Measurements from ENCODE around the gene ANXA9.

ANXA9 gene

DNA sequence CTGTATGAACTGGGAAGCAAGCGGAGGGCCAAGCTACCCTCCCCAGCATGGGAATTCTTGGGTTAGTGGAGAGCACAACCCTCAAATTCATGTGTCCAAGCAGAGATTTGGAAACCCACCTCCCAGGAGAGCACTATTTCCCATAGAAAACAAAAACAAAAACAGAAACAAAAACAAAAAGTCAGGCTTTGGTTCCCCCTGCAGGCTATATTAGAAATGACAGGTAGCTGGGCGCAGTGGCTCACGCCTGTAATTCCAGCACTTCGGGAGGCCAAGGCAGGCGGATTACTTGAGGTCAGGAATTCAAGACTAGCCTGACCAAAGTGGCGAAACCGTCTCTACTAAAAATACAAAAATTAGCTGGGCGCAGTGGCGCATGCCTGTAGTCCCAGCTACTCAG is 13.8 kb downstream of the ANXA9 start:
- TF ChIP-seq, protein P1, sequence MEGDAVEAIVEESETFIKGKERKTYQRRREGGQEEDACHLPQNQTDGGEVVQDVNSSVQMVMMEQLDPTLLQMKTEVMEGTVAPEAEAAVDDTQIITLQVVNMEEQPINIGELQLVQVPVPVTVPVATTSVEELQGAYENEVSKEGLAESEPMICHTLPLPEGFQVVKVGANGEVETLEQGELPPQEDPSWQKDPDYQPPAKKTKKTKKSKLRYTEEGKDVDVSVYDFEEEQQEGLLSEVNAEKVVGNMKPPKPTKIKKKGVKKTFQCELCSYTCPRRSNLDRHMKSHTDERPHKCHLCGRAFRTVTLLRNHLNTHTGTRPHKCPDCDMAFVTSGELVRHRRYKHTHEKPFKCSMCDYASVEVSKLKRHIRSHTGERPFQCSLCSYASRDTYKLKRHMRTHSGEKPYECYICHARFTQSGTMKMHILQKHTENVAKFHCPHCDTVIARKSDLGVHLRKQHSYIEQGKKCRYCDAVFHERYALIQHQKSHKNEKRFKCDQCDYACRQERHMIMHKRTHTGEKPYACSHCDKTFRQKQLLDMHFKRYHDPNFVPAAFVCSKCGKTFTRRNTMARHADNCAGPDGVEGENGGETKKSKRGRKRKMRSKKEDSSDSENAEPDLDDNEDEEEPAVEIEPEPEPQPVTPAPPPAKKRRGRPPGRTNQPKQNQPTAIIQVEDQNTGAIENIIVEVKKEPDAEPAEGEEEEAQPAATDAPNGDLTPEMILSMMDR (IDR thresholded peaks at IDR 0.05; ENCODE audit: control insufficient read depth, insufficient read depth, low read depth, low read length, missing control alignments) = peak; percentile 64
- no peak for DNase-seq (ENCODE audit: low read depth)
- no peak overlapping the region for H3K4me3 ChIP-seq (ENCODE audit: control insufficient read depth, low read depth, low read length)

DNA sequence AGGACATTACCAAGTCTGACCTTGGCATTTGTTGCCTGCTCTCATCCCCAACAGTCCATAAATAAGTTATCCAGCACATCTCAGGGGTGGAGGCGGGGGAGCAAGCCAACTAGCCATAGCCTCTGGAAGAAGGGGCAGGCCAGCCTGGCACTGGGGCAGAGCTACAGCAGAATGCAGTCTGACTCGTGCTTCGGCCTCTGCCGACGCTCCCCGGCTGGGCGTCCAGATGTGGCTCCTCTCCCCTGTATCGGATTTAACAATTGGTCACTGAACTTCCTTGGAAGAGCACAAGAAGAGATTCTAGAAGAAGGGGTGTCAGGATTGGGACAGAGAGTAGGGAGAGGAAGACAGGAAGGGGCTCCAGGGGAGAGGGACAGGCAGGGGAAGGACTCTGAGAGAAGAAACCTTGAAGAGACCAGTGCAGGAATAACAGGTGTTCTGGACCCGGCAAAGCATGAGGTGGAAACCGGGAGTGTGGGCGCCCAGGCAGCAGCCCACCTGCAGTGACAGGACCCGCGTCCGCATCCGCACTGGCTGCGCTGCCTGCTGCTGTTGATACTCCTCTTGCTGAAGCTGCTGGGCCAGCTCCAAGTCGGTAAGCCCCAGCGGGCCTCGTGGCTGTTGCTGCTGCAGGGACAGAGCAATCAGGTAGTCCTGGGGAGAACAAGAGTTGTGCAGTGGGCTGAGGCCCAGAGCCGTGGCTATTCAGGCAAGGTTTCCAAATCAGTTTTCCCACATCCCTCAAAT is 15.2 kb downstream of the ANXA9 start:
- DNase-seq (ENCODE audit: low read depth) = no peak
- H3K4me3 ChIP-seq (ENCODE audit: control insufficient read depth, low read depth, low read length) = no peak overlapping the region
- TF ChIP-seq, protein P1 (IDR thresholded peaks at IDR 0.05; ENCODE audit: control insufficient read depth, insufficient read depth, low read depth, low read length, missing control alignments) = no peak

DNA sequence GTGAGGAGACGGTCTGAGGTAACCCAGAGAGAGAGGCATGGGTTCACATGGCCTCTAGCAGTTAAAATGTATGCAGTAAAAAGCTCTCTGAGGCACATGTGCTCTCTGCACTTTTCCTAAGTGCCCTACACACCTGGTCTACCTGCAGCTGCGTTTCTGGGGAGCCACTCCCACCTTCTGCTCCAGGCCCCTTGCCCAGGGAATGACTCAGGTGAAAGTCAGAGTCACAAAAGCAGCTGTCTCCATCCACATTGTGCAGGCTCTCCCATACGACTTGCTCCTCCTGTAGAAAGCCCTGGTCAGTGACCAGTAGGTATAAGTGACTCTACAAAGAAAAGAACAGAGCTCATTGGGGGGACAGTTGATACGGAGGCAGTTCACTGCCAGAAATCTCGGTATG is 15.9 kb downstream of the ANXA9 start:
- no peak for DNase-seq (ENCODE audit: low read depth)
- no peak overlapping the region for H3K4me3 ChIP-seq (ENCODE audit: control insufficient read depth, low read depth, low read length)
- TF ChIP-seq, protein P1 (IDR thresholded peaks at IDR 0.05; ENCODE audit: control insufficient read depth, insufficient read depth, low read depth, low read length, missing control alignments) = no peak

DNA sequence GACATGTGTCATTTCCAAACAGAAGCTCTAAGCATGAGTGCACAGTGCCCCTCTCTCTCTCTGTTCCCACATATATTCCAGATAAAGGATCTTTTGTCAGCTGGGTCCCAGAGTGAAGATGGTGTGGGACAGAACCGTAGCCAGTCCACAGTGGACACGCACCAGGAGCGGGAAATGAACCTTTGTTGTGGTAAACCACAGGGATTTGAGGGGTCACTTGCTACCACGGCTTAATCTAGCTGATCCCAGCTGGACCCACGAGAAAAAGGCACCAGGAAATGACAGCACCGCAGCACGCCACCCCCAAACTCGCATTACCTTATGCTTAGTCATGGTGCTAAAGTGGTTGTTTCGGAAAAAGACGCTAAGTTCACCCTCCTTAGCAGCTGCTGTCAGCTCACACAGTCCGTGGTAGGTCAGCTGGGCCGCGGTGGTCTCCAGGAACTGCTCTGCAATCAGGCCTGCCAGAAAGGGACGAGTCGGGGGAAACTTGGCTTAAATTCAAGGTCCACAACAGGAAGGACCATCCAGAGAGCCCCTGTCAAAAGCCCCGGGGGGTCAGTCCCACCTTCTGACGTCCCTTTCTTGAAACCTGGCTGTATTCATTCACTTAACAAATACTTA is 17.1 kb downstream of the ANXA9 start:
- no peak overlapping the region for H3K4me3 ChIP-seq (ENCODE audit: control insufficient read depth, low read depth, low read length)
- DNase-seq (ENCODE audit: low read depth) = peak; percentile 41
- TF ChIP-seq, protein P1 (IDR thresholded peaks at IDR 0.05; ENCODE audit: control insufficient read depth, insufficient read depth, low read depth, low read length, missing control alignments) = no peak

DNA sequence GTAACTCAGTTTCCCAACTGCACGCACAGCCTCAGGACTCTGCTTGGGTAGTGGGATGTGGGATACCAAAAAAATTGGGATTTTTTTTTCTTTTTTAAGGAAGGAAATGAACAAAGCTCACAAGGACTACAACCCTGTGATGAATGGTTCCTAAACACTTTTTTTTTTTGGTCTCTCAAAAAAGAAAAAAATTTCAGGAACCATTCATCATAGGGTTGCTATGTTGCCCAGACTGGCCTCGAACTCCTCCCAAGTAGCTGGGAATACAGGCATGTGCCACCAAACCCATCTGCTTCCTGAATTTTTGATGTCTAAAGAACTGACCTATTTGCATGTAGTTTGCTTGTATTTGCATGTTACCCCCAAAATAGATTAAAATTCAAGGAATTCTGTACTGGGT is 17.8 kb downstream of the ANXA9 start:
- no peak for DNase-seq (ENCODE audit: low read depth)
- no peak overlapping the region for H3K4me3 ChIP-seq (ENCODE audit: control insufficient read depth, low read depth, low read length)
- TF ChIP-seq, protein P1 (IDR thresholded peaks at IDR 0.05; ENCODE audit: control insufficient read depth, insufficient read depth, low read depth, low read length, missing control alignments) = no peak

DNA sequence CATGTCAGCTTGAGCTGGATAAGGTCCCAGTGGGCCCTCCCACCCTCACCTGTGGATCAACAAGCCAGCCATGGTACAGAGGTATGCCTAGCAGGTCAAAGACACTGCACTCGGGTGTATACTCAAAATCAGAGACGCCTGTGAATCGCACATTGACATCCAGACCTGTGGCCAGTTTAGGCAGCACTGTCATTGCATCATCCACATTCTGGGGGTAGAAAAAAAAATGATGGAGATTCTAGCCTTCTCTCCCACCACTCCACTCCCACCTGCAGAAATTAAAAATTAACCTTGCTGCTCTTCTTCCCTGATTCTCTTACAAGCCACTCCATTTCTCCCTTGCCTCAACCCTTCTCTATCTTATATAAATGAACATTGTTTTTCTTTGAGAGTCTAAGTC is 18.3 kb downstream of the ANXA9 start:
- no peak for DNase-seq (ENCODE audit: low read depth)
- no peak overlapping the region for H3K4me3 ChIP-seq (ENCODE audit: control insufficient read depth, low read depth, low read length)
- TF ChIP-seq, protein P1 (IDR thresholded peaks at IDR 0.05; ENCODE audit: control insufficient read depth, insufficient read depth, low read depth, low read length, missing control alignments) = no peak
